Prostate gland (tissue), 2 donors: Measurements from ENCODE around the gene CAPRIN1. TPM values are rescaled to one million over a fixed set of nuclear protein-coding genes. Genes with fewer than 3 reads are reported as not detected.
"Not testable (repeated sequence)": the region's sequence is repeated elsewhere in the genome, so short reads cannot be mapped to it uniquely, and the experiment has no call there.

Experiments
- DNase-seq: peaks from one replicate; pipeline ENCODE4 v3.0.0-alpha.2; 2019; ENCODE audit warnings: low spot score
- H3K27ac ChIP-seq, 2 donors: fragments of 200-600 bp; sonication (generic); 2 replicates each; pipeline ENCODE4 v1.5.1; 2017 to 2019
- H3K27me3 ChIP-seq: fragments of 200-600 bp; sonication (generic); replicated peaks from 2 replicates; pipeline ENCODE4 v1.5.1; 2019; ENCODE audit not compliant: insufficient read depth
- H3K36me3 ChIP-seq, 2 donors: fragments of 200-600 bp; sonication (generic); 1 replicate in 1 of 2; 2 replicates in 1 of 2; pipeline versions ENCODE4 v1.5.1 to v1.8.1; 2017 to 2019
- H3K4me1 ChIP-seq: fragments of 200-600 bp; sonication (generic); replicated peaks from 2 replicates; pipeline ENCODE4 v1.5.1; 2019
- H3K4me3 ChIP-seq, 2 donors: fragments of 200-600 bp; sonication (generic); 2 replicates each; pipeline ENCODE4 v1.5.1; 2017 to 2019
- H3K9me3 ChIP-seq: fragments of 200-600 bp; sonication (generic); 2 replicates; pipeline ENCODE4 v1.5.1; 2017
- POLR2A ChIP-seq: fragments of 450-650 bp; IDR thresholded peaks from one replicate; pipeline ENCODE4 v1.6.1; 2016; ENCODE audit warnings: antibody characterized with exemption, mild to moderate bottlenecking
- POLR2AphosphoS5 ChIP-seq: sonication (generic); formaldehyde crosslinking; IDR thresholded peaks from one replicate; pipeline ENCODE4 v1.6.1; 2017; ENCODE audit warnings: antibody characterized with exemption
- WGBS: methylation state at CpG from one replicate; pipeline ENCODE4 v1.1.5; 2018; 5-methylcytosine and 5-hydroxymethylcytosine counted together
- intact Hi-C: fragments of 100-400 bp; cut with DNase I; formaldehyde crosslinking; loops from one replicate; pipeline ENCODE4 v1.14.2; 2022
- total RNA-seq, 2 donors: library from RNA; depleted of rRNA; stranded (reverse); fragments of >200 nt; gene quantifications; one replicate each; pipeline ENCODE4 v1.1.0, GENCODE V29; 2016
- TF ChIP-seq, protein P1 (sequence below), 4 experiments: fragments of 200-600 bp in 2 of 4; fragments of 450-650 bp in 2 of 4; sonication (generic) in 2 of 4; IDR thresholded peaks; 1 replicate in 3 of 4; 2 replicates in 1 of 4; pipeline ENCODE4 v1.5.1; 2016 to 2019; ENCODE audit warnings: antibody characterized with exemption in 4 of 4, mild to moderate bottlenecking in 2 of 4, moderate library complexity in 2 of 4

Gene CAPRIN1
- total RNA-seq, 2 donors from 2014 or later = 145 to 199 TPM

DNA sequence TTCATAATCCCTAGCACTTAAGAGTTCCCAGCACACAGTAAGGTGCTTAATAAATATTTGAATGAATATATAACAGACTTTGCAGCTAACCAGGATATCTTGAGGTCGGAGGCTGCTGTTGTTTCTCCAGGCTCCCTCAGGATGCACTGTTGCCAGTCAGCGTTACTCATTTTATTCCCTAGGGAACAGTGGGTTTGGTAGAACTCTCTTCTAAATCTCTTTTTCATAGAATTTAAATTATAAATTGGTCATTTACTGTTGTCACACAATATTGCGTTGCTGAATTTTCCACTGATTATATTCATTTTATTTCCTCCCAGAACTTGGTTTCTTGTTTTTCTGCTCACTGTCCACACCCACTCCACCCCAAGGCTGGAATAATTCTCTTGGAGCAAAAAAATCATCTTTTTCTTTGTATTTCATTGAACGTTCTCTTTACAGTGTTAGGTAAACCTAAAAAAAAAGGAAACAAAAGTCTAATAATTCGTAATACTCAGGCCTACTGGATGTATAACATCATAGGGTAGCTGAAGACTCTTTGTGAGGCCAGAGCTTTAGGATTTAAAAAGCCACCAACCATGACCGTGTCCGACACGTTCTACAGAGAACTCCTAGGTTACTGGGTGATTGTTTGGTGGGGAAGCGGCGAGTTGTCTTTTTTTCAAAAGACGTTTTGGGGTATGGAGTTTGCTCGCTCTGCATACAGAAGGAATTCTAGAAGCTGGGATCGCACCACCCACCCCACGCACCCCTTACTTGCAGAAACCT, 766 bp upstream of the CAPRIN1 start:
- Histone ChIP-seq H3K27ac (peak overlapping the region; percentile 97 to 98), H3K27me3 (no peaks in the 10 kb centered on the region), H3K4me1 (peaks cover 5% of the 10 kb centered on the region), H3K9me3 (no peaks in the 10 kb centered on the region), H3K36me3 (no peaks in the 10 kb centered on the region), H3K4me3 (peak overlapping the region; percentile 94 to 97)
- intact Hi-C loops = loop anchor here (5.0 kb wide), 1 partner anchor 307 kb away; the partner anchor contains the start of gene ABTB2
- TF ChIP-seq, protein P1, sequence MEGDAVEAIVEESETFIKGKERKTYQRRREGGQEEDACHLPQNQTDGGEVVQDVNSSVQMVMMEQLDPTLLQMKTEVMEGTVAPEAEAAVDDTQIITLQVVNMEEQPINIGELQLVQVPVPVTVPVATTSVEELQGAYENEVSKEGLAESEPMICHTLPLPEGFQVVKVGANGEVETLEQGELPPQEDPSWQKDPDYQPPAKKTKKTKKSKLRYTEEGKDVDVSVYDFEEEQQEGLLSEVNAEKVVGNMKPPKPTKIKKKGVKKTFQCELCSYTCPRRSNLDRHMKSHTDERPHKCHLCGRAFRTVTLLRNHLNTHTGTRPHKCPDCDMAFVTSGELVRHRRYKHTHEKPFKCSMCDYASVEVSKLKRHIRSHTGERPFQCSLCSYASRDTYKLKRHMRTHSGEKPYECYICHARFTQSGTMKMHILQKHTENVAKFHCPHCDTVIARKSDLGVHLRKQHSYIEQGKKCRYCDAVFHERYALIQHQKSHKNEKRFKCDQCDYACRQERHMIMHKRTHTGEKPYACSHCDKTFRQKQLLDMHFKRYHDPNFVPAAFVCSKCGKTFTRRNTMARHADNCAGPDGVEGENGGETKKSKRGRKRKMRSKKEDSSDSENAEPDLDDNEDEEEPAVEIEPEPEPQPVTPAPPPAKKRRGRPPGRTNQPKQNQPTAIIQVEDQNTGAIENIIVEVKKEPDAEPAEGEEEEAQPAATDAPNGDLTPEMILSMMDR (IDR thresholded peaks at IDR 0.05) = no peak
- TF ChIP-seq POLR2A = no peak
- TF ChIP-seq POLR2AphosphoS5 = no peak
- no peak for DNase-seq
- WGBS = 13% methylated on average over 14 of the region's 14 CpGs

DNA sequence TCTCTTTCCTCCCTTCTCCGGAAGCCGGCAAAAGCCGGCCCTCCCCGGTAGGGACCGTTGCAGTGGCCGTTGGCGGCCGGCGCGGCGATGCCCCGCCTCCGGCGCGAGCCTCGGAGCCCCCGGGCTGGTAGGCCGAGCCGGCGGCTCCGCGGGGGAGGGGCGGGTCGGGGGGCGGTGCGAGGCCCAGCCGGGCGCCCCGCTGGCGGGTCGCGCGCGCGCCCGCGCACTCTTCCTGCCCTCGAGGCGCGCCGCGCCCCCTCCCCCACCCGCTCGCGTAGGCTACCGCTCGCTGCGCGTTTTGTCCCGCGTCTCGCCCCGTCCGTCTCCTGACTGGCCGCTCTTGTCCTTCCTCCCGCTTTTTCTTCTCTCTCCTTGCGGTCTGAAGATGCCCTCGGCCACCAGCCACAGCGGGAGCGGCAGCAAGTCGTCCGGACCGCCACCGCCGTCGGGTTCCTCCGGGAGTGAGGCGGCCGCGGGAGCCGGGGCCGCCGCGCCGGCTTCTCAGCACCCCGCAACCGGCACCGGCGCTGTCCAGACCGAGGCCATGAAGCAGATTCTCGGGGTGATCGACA, 591 bp downstream of the CAPRIN1 start:
- WGBS = under 1% methylated on average over 72 of the region's 82 CpGs
- H3K36me3 ChIP-seq = no peaks in the 10 kb centered on the region
- H3K4me3 ChIP-seq = peak overlapping the region; percentile 94 to 97
- peak; percentile 90 for DNase-seq
- H3K9me3 ChIP-seq = no peaks in the 10 kb centered on the region
- H3K27me3 ChIP-seq = no peaks in the 10 kb centered on the region
- intact Hi-C loops = loop anchor here (1.0 to 5.0 kb wide), 2 partner anchors 53 to 305 kb away; partner anchors contain the start of genes ABTB2 and NAT10
- peak; percentile 60 for TF ChIP-seq POLR2A
- peak; percentile 58 for TF ChIP-seq POLR2AphosphoS5
- TF ChIP-seq, protein P1 (IDR thresholded peaks at IDR 0.05) = no peak
- H3K4me1 ChIP-seq = peaks cover 5% of the 10 kb centered on the region
- peak overlapping the region; percentile 97 to 98 for H3K27ac ChIP-seq

DNA sequence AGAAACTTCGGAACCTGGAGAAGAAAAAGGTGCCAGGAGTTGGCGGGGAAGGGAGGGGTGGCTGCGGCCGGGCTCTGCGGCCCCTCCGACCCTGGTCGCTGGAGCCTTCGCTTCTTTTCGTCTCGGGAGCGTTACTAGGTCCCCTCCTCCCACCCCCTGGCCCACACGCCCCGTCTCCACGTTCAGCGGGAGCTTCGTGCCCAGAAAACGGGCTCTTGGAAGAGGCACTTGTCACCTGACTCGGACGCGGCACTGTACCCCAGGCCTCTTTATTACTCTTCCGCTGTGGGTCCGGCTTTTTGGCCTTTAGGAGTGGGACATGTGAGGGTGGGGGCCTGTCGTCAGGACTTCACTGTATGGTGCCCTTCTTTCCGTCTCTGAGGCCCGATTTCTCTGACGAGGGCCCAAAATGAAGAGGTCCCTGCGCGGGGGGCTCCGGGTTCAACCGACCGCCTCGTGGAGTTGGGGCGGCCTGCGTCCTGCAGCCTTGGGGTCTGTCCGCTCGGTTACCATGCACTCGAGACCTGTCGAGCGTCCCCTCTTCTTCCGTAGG, 1.2 kb downstream of the CAPRIN1 start:
- WGBS = under 1% methylated on average over 40 of the region's 40 CpGs
- Histone ChIP-seq H3K4me3 (peak overlapping the region; percentile 94 to 97), H3K27ac (peak overlapping the region; percentile 97 to 98), H3K27me3 (no peaks in the 10 kb centered on the region), H3K36me3 (no peaks in the 10 kb centered on the region), H3K4me1 (peaks cover 5% of the 10 kb centered on the region), H3K9me3 (no peaks in the 10 kb centered on the region)
- peak; percentile 15 for DNase-seq
- intact Hi-C loops = loop anchor here (1.0 to 5.0 kb wide), 2 partner anchors 53 to 305 kb away; partner anchors contain the start of genes ABTB2 and NAT10
- TF ChIP-seq, protein P1 (IDR thresholded peaks at IDR 0.05) = no peak
- no peak for TF ChIP-seq POLR2AphosphoS5
- no peak for TF ChIP-seq POLR2A

DNA sequence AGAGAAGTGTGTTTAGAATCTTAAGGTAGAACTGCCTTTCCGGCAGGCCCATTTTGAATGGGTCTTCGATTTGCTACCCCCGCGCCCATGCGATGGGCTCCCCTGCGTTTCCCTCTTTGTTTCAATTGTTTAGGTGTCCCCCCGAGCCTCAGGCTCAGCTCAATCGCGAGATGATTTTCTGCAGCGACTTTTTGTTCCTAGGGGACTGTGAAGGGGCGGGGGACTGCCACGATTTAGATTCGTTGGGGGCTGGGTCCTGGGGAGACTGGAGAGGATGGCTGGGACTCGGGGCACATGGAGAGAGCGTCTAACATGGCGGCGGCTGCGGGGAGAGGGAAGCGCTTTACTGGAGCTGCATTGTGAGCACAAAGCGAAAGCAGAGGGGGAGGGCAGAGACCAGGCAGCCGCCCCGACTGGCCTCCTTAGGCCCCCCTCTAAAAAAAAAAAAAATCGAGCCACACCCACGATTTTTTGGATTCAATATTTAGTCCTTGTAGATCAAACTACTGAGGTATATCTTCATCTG, 1.7 kb downstream of the CAPRIN1 start:
- Histone ChIP-seq H3K27me3 (no peaks in the 10 kb centered on the region), H3K36me3 (no peaks in the 10 kb centered on the region), H3K9me3 (no peaks in the 10 kb centered on the region), H3K4me3 (peak overlapping the region; percentile 94 to 97), H3K27ac (peak overlapping the region; percentile 97 to 98), H3K4me1 (peaks cover 5% of the 10 kb centered on the region)
- TF ChIP-seq POLR2A = peak; percentile 31
- TF ChIP-seq, protein P1 (IDR thresholded peaks at IDR 0.05) = no peak
- TF ChIP-seq POLR2AphosphoS5 = no peak
- intact Hi-C loops = loop anchor here (5.0 kb wide), 1 partner anchor 304 kb away; the partner anchor contains the start of gene ABTB2
- peak; percentile 73 for DNase-seq
- under 1% methylated on average over 22 of the region's 24 CpGs for WGBS

DNA sequence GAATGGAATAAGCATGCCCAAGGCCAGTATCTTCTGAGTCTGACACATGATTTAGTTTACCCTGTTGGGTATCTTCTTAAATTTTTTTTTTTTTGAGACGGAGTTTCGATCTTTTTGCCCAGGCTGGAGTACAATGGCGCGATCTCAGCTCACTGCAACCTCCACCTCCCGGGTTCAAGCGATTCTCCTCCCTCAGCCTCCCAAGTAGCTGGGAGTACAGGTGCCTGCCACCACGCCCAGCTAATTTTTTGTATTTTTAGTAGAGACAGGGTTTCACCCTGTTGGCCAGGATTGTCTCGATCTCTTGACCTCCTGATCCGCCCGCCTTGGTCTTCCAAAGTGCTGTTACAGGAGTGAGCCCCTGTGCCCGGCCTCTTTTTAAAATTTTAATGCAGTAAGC, 2.8 kb downstream of the CAPRIN1 start:
- peak overlapping the region in 1 of 2 donors; percentile 98 for H3K27ac ChIP-seq
- not testable (repeated sequence) for H3K4me3 ChIP-seq, DNase-seq, H3K4me1 ChIP-seq, H3K36me3 ChIP-seq, H3K27me3 ChIP-seq, H3K9me3 ChIP-seq
- WGBS = 81% methylated on average over 11 of the region's 11 CpGs
- intact Hi-C loops = loop anchor here (5.0 kb wide), 1 partner anchor 303 kb away; the partner anchor contains the start of gene ABTB2
